GM18909 (cell line): Measurements from ENCODE around the gene WTAP.
"Not testable (repeated sequence)": the region's sequence is repeated elsewhere in the genome, so short reads cannot be mapped to it uniquely, and the experiment has no call there.

ENCODE experiments used
- ATAC-seq: cut with Tn5 transposase; IDR thresholded peaks from one replicate; pipeline ENCODE4 v1.9.1; 2021; ENCODE audit warnings: mild to moderate bottlenecking; ENCODE audit not compliant: unreplicated experiment, poor library complexity

The WTAP gene

GRCh38 chr6:159759645-159760044, 32.3 kb downstream of the WTAP start:
- ATAC-seq = no peak

DNA sequence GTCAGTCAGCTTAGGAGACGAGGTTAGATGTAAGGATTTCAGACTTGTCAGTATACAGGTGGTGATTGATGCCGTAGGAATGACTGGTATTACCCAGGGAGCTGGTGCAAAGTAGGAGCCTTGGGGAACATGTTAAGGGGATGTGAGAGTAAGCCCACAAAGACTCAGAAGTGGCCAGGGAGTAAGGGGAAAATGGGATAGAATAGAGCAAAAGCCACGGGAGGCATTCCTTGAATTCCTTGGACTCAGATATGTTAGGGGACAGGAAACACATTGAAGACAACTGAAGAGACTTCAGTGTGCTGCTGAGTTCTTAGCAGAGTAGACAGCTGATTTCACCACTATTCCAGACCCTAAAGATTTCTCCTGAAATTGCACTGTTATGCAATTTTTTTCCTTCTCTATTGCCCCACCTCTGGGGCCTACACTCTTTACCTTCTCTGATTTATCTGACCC, 33.3 kb downstream of the WTAP start:
- ATAC-seq = no peak

DNA sequence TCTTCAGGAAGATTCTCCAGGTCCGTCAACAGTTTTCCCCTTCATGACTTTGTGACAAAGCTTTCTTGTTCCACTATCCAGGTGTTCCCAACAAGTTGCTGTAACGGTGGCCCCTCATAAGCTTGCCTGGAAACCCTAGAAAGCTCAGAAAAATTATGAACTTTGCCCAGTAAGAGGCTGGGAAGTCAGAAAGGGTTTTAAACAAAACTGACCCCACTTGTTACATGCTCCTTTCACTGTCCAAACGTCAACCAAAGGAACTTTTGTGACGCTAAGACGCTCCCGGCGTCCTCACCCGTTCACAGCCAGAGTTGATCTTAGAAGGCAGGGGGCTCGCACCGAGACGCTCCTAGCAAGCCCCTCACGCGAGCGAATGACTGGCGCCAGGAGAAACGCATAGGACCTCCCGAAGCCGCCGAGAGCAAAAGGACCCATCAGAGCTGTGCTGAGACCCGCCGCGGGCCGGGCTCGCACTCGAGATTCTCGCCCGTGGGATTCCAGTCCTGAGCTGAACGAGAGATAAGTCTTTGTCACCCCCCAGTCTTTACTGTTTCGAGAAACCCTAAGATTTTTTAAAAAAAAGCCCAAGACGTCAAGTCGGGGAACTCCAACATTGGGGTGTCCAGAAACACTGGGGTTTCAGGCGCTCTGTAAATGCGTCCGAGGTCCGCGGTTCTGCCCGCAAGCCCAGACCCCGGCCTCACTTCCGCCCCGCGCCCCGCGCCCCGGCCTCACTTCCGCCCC, 34.0 kb downstream of the WTAP start:
- peak; percentile 6 for ATAC-seq

DNA sequence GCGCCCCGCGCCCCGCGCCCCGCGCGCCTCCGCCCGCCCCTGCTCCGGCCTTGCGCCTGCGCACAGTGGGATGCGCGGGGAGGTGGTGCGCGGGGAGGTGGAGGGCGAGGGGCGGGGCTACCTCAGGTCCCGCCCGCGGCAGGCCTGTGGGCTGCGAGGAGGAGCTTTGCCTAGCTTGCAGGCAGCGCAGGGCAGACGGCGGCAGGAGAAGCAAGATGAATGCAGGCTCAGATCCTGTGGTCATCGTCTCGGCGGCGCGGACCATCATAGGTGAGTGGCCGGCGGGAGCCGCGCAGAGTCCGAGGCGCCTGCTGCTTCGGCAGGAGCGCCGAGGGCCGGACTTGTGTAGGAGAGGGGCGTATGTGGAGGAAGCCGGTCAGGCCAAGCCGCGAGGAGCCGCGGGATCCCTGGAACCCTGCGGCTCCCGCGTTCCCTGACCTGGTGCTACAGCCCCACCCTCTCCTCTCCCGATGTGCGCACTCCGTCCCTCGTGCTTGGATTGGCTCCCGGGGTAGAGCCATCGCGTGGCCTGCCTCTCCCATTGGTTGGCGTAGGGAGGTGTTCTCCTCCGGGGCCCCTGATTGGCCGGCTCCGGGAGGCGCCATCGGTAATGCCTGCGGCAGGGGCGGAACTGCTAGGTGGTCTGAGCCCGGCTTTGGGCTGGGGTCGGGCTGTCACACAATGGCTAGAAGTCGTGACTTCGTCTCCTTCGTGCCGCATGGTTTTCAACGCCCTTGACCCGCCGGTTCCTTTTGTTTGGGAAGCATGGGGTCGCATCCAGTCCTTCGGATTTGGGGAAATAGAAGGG, 34.8 kb downstream of the WTAP start, which contains the start of gene ACAT2:
ACAT2 (plus strand) TSS at position 173 of the 808 bp plus-strand sequence; CDS start at position 216, 43 bp downstream.
- peak; percentile 97 for ATAC-seq

DNA sequence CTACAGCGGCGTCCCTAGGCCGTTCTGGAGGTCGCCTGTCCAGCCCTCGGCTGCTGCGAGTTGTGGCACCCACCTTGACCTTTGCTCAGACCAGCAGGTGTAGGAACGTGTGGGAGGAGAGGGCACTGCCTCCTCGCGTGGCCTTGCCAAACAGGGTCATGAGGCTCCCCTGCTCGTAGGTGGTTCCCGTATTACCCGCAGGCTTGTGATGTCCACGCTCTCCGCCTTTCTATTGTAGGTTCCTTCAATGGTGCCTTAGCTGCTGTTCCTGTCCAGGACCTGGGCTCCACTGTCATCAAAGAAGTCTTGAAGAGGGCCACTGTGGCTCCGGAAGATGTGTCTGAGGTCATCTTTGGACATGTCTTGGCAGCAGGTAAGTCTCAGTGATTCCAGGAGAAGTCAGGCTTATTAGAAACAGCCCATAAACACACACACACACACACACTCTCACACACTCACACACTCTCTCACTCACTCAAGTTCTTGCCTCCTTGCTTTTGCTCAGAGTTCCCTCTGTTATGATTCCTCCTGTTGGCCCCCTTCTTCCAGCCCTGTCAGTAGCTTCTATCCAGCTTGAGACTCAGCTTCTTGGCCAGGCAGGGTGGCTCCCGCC, 35.5 kb downstream of the WTAP start:
- ATAC-seq = peak; percentile 14

DNA sequence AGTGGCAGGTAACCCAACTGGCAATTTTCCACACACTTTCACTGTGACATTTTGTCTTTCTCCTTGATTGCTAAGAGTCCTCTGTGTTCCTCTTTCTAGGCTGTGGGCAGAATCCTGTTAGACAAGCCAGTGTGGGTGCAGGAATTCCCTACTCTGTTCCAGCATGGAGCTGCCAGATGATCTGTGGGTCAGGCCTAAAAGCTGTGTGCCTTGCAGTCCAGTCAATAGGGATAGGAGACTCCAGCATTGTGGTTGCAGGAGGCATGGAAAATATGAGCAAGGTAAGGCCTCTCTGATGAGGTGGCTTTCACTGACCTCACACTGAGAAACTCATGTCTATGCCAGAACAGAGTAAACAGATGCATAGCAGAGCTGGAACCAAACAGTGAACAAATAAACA, 39.6 kb downstream of the WTAP start:
- ATAC-seq = no peak

- ATAC-seq = no peak
Observed at GRCh38 chr6:159769470-159769869, 42.2 kb downstream of the WTAP start.

- ATAC-seq = no peak
Observed at GRCh38 chr6:159772196-159772595, 44.9 kb downstream of the WTAP start.

GRCh38 chr6:159777240-159777904, 50.1 kb downstream of the WTAP start:
- ATAC-seq = no peak

DNA sequence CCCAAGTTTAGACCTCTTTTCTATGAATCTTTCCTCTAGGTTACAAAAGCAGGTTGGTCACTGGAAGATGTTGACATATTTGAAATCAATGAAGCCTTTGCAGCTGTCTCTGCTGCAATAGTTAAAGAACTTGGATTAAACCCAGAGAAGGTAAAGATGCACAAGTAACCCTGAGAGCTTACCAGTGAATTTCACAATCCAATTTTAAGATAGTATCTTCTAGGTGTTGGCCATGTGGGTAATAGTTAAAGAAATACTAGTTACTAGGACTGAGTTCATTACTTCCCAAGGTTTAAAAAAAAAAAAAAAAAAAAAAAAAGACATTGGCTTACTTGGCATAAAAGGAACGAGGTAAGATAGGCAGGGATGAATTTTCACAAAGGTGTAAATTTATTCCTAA, 50.8 kb downstream of the WTAP start:
- no peak for ATAC-seq

- no peak for ATAC-seq
Observed at GRCh38 chr6:159778542-159779103, 51.3 kb downstream of the WTAP start.

- no peak for ATAC-seq
Observed at GRCh38 chr6:159788276-159788675, 61.0 kb downstream of the WTAP start.

- ATAC-seq = peak; percentile 0
Observed at GRCh38 chr6:159788753-159789376, 61.6 kb downstream of the WTAP start.

DNA sequence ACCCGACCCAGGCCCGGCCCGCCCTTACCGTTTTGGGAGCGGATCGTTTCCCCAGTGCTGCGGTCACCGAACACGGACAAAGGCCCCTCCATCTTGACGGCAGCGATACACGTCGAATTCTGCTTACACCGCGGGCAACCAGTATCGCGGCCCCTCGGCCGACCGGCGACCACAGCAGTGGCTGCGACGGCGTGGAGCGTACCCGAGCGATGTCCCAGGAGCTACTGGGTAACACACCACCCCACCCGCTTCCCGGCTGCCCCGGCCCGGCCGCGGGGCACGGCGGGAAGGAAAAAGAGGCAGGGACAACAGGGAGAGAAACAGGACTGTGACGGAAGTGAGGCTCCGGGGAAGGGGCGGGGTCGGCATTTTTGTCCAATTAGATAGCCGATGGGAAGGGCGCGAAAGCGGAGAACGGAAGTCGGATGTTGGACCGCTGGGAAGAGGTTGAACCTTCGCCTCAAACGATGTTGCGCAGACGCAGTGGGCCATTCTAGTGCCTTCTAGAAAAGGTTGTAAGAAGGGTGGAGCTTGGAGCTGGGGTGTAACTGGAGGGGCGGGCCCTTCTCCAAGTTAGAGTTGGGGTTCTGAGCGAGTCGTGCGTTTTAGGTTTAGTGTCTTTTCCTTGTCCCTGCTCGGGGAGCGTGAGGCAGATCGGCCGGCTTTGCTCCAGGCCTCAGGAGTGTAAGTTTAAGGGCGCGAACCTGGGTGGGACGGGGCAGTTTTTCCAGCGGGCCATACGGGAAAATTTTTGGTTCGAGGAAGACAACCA, 62.3 kb downstream of the WTAP start, which contains the start of gene TCP1:
TCP1 (minus strand) TSS at position 226 of the 772 bp plus-strand sequence; CDS start at position 92, 134 bp downstream.
- peak; percentile 75 for ATAC-seq

- peak; percentile 84 for ATAC-seq
Observed at GRCh38 chr6:159790149-159790955, 63.0 kb downstream of the WTAP start, which contains the start of gene MRPL18. Gene MRPL18, plus strand, starts transcription at chr6:159790467. Its CDS starts 121 bp downstream, at chr6:159790588.

DNA sequence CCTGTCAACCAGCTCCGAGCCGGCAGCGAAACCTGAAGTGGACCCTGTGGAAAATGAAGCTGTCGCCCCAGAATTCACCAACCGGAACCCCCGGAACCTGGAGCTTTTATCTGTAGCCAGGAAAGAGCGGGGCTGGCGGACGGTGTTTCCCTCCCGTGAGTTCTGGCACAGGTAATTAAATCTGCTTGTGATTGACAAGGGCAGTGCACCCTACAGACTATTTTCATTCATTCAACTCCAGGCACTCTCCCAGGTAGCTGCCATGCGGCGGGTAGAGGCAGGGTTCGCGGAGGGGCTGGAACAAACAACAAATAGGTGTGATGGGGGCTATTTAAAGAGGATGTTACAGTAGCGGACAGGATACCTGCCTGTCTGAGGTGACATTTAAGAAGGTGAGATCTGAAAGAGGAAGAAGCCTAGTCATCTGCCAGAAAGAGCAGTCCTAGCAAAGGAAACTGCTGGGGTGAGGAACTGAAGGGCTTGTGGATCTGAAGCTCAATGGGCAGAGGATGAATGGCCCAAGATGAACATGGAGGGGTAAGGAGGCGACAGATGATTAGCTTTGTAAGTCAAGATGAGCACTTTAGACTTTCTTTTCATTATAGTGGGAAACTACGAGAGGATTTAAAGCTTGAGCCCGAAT, 63.8 kb downstream of the WTAP start:
- no peak for ATAC-seq

- not testable (repeated sequence) for ATAC-seq
Observed at GRCh38 chr6:159794976-159795375, 67.7 kb downstream of the WTAP start.
